CD14-positive monocyte (primary cell): ENCODE measurements around the gene CIZ1. TPM values are rescaled to one million over a fixed set of nuclear protein-coding genes. Genes with fewer than 3 reads are reported as not detected.

Source experiments
- DNase-seq, 3 donors: peaks; one replicate each; pipeline ENCODE4 v3.0.0-alpha.2; 2011 to 2022
- H2AFZ ChIP-seq: 2 replicates; pipeline ENCODE4 v1.6.0; 2012; ENCODE audit warnings: mild to moderate bottlenecking, low read depth, low read length, inconsistent platforms; ENCODE audit not compliant: insufficient read depth, poor library complexity, severe bottlenecking
- H3K27ac ChIP-seq, 2 donors: 1 replicate in 1 of 2; 2 replicates in 1 of 2; pipeline ENCODE4 v1.5.1; 2012 to 2013; ENCODE audit warnings: low read length in 2 of 2, control low read depth in 1 of 2, inconsistent platforms in 1 of 2, low read depth in 1 of 2, mild to moderate bottlenecking in 1 of 2
- H3K27me3 ChIP-seq, 2 donors: one replicate each; pipeline versions ENCODE4 v1.6.0 to v1.6.1; 2011 to 2013; ENCODE audit warnings: low read length in 2 of 2; ENCODE audit not compliant: control insufficient read depth in 2 of 2, insufficient read depth in 2 of 2
- H3K36me3 ChIP-seq, 2 donors: replicated peaks in 1 of 2; 1 replicate in 1 of 2; 2 replicates in 1 of 2; pipeline versions ENCODE4 v1.5.1 to v1.6.1; 2012 to 2013; ENCODE audit warnings: low read length in 2 of 2, control low read depth in 1 of 2, inconsistent platforms in 1 of 2, mild to moderate bottlenecking in 1 of 2; ENCODE audit not compliant: insufficient read depth in 2 of 2, control insufficient read depth in 1 of 2
- H3K4me1 ChIP-seq, 2 donors: 1 replicate in 1 of 2; 2 replicates in 1 of 2; pipeline versions ENCODE4 v1.5.1 to v1.6.1; 2012 to 2013; ENCODE audit warnings: low read length in 2 of 2, control low read depth in 1 of 2, inconsistent platforms in 1 of 2, mild to moderate bottlenecking in 1 of 2, moderate library complexity in 1 of 2; ENCODE audit not compliant: insufficient read depth in 2 of 2, control insufficient read depth in 1 of 2
- H3K4me2 ChIP-seq: replicated peaks from 2 replicates; pipeline ENCODE3; 2012; ENCODE audit warnings: low read length, moderate library complexity, mild to moderate bottlenecking; ENCODE audit not compliant: poor library complexity, severe bottlenecking; ENCODE audit errors: extremely low read depth
- H3K4me3 ChIP-seq, 3 experiments: fragments of 200-600 bp in 1 of 3; sonication (generic) in 1 of 3; replicated peaks in 1 of 3; 1 replicate in 2 of 3; 2 replicates in 1 of 3; pipeline ENCODE4 v1.5.1; 2011 to 2013; ENCODE audit warnings: low read length in 3 of 3, mild to moderate bottlenecking in 3 of 3, control low read depth in 2 of 3, low read depth in 2 of 3, inconsistent platforms in 1 of 3, moderate library complexity in 1 of 3
- H3K79me2 ChIP-seq: 2 replicates; pipeline ENCODE4 v1.6.0; 2012; ENCODE audit warnings: mild to moderate bottlenecking, control low read depth, inconsistent platforms, low read length, moderate library complexity; ENCODE audit not compliant: insufficient read depth
- H3K9ac ChIP-seq: 2 replicates; pipeline ENCODE4 v1.6.0; 2017; ENCODE audit warnings: low read length, mild to moderate bottlenecking; ENCODE audit not compliant: insufficient read depth, poor library complexity, severe bottlenecking
- H3K9me3 ChIP-seq, 2 donors: replicated peaks in 1 of 2; 1 replicate in 1 of 2; 2 replicates in 1 of 2; pipeline versions ENCODE4 v1.5.1 to v1.6.1; 2012 to 2013; ENCODE audit warnings: low read length in 2 of 2, control low read depth in 1 of 2; ENCODE audit not compliant: control insufficient read depth in 1 of 2, insufficient read depth in 1 of 2
- H4K20me1 ChIP-seq: 2 replicates; pipeline ENCODE4 v1.6.0; 2012; ENCODE audit warnings: mild to moderate bottlenecking, low read length, control low read depth, moderate library complexity; ENCODE audit not compliant: insufficient read depth
- H3K27ac Mint-ChIP-seq, 7 donors: one replicate each; pipeline ENCODE4 v1.8.0; 2020; ENCODE audit warnings: mild to moderate bottlenecking in 7 of 7, mixed read lengths in 7 of 7, moderate library complexity in 6 of 7, inconsistent platforms in 2 of 7
- H3K27me3 Mint-ChIP-seq, 3 donors: one replicate each; pipeline ENCODE4 v1.8.0; 2021 to 2022; ENCODE audit warnings: low read depth in 3 of 3, mild to moderate bottlenecking in 3 of 3, mixed read lengths in 3 of 3, moderate library complexity in 3 of 3, inconsistent platforms in 1 of 3
- H3K36me3 Mint-ChIP-seq, 2 donors: one replicate each; pipeline ENCODE4 v1.8.0; 2020; ENCODE audit warnings: mixed read lengths in 2 of 2, inconsistent platforms in 1 of 2, mild to moderate bottlenecking in 1 of 2
- H3K4me1 Mint-ChIP-seq: one replicate; pipeline ENCODE4 v1.8.0; 2020; ENCODE audit warnings: mild to moderate bottlenecking, mixed read lengths
- H3K4me3 Mint-ChIP-seq, 2 donors: one replicate each; pipeline ENCODE4 v1.8.0; 2020; ENCODE audit warnings: mild to moderate bottlenecking in 2 of 2, mixed read lengths in 2 of 2, moderate library complexity in 1 of 2
- H3K9me3 Mint-ChIP-seq, 7 donors: one replicate each; pipeline ENCODE4 v1.8.0; 2020 to 2022; ENCODE audit warnings: mixed read lengths in 7 of 7, mild to moderate bottlenecking in 6 of 7, moderate library complexity in 6 of 7, inconsistent platforms in 2 of 7
- WGBS: methylation state at CpG from one replicate; pipeline ENCODE4 v1.1.5; 2013; ENCODE audit warnings: missing lambda C conversion rate; ENCODE audit not compliant: insufficient coverage; 5-methylcytosine and 5-hydroxymethylcytosine counted together
- intact Hi-C, 2 donors: fragments of 100-400 bp; cut with micrococcal nuclease; formaldehyde crosslinking; loops; one replicate each; pipeline versions ENCODE4 v1.15.0 to v1.15.1; 2023
- polyA plus RNA-seq, 3 donors: library from polyadenylated mRNA; depleted of rRNA in 1 of 3; unstranded in 2 of 3; stranded (reverse) in 1 of 3; fragments of 300-500 nt in 2 of 3; fragments of >200 nt in 1 of 3; fragmentation: Illumina TruSeq in 2 of 3; gene quantifications; 1 replicate in 2 of 3; 2 replicates in 1 of 3; pipeline ENCODE4 v1.2.3, GENCODE V29; 2012 to 2021
- TF ChIP-seq, protein P1 (sequence below): fragments of 200-600 bp; IDR thresholded peaks from one replicate; pipeline ENCODE4 v1.8.0; 2022; ENCODE audit warnings: antibody characterized with exemption, mild to moderate bottlenecking

Gene CIZ1
- polyA plus RNA-seq, 3 donors = 3.4 to 53.7 (median 5.9) TPM

DNA sequence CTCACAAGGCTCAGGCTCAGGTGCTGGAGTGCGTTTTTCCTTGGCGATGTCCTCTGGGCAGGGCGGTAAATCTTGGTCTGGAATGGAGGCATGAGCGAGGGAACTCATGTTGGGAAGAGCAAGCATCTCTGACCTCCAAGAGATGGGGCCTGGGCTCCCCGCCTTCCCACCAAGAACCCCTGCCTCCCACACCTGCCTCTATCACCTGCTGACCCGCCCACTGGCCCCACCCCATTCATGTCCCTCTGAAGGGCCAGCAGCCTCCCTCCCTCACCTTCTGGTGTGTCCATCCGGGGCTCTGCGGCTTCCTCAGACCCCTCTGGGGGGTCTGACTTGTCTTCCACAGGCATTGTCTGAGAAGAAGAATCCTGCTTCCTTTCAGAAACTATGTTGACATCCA is 10.9 kb downstream of the CIZ1 start:
- H3K27me3 ChIP-seq = no peaks in the 10 kb centered on the region

GRCh38 chr9:128180001-128180400 is 11.4 kb downstream of the CIZ1 start:
- no peak for DNase-seq
- no peaks in the 10 kb centered on the region for H3K79me2 ChIP-seq
- Mint-ChIP-seq H3K36me3 (peaks cover 73 to 96% of the 10 kb centered on the region in 2 donors), H3K4me1 (no peaks in the 10 kb centered on the region), H3K27ac (no peak overlapping the region), H3K4me3 (no peak overlapping the region), H3K9me3 (peaks cover 3 to 26% (median 14%) of the 10 kb centered on the region in 7 donors), H3K27me3 (peaks cover 0 to 2% (median 0%) of the 10 kb centered on the region in 3 donors)
- H4K20me1 ChIP-seq = no peaks in the 10 kb centered on the region
- no peak overlapping the region for H3K9ac ChIP-seq
- peaks cover 78 to 83% of the 10 kb centered on the region in 2 donors for H3K36me3 ChIP-seq
- H3K4me2 ChIP-seq = no peak overlapping the region
- H3K27ac ChIP-seq = no peak overlapping the region
- H3K4me1 ChIP-seq = no peaks in the 10 kb centered on the region
- 98% methylated on average over 5 of the region's 8 CpGs for WGBS
- H2AFZ ChIP-seq = no peak overlapping the region
- H3K4me3 ChIP-seq = no peak overlapping the region
- peaks cover 5 to 16% of the 10 kb centered on the region in 2 donors for H3K9me3 ChIP-seq
- TF ChIP-seq, protein P1, sequence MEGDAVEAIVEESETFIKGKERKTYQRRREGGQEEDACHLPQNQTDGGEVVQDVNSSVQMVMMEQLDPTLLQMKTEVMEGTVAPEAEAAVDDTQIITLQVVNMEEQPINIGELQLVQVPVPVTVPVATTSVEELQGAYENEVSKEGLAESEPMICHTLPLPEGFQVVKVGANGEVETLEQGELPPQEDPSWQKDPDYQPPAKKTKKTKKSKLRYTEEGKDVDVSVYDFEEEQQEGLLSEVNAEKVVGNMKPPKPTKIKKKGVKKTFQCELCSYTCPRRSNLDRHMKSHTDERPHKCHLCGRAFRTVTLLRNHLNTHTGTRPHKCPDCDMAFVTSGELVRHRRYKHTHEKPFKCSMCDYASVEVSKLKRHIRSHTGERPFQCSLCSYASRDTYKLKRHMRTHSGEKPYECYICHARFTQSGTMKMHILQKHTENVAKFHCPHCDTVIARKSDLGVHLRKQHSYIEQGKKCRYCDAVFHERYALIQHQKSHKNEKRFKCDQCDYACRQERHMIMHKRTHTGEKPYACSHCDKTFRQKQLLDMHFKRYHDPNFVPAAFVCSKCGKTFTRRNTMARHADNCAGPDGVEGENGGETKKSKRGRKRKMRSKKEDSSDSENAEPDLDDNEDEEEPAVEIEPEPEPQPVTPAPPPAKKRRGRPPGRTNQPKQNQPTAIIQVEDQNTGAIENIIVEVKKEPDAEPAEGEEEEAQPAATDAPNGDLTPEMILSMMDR = no peak
- intact Hi-C loops = no loop called here
- H3K27me3 ChIP-seq = no peaks in the 10 kb centered on the region

More for the DNA sequence above, 10.9 kb downstream of the CIZ1 start:
- Histone ChIP-seq H3K36me3 (peaks cover 76 to 83% of the 10 kb centered on the region in 2 donors), H3K79me2 (no peaks in the 10 kb centered on the region), H3K9ac (no peak overlapping the region), H2AFZ (no peak overlapping the region), H3K4me3 (no peak overlapping the region), H4K20me1 (no peaks in the 10 kb centered on the region), H3K4me1 (no peaks in the 10 kb centered on the region), H3K27ac (no peak overlapping the region), H3K9me3 (peaks cover 5 to 16% of the 10 kb centered on the region in 2 donors), H3K4me2 (no peak overlapping the region)
- DNase-seq = no peak
- peak overlapping the region in 1 of 7 donors; percentile 46 for H3K27ac Mint-ChIP-seq
- TF ChIP-seq, protein P1 = no peak
- 100% methylated on average over 7 of the region's 8 CpGs for WGBS
- H3K27me3 Mint-ChIP-seq = peaks cover 0 to 2% (median 0%) of the 10 kb centered on the region in 3 donors
- no peaks in the 10 kb centered on the region for H3K4me1 Mint-ChIP-seq
- H3K36me3 Mint-ChIP-seq = peaks cover 69 to 96% of the 10 kb centered on the region in 2 donors
- H3K4me3 Mint-ChIP-seq = no peak overlapping the region
- peaks cover 3 to 26% (median 14%) of the 10 kb centered on the region in 7 donors for H3K9me3 Mint-ChIP-seq
- intact Hi-C loops = no loop called here
